ENCODE measurements around the gene ABCC9.

ABCC9 gene

GRCh38 chr12:21882635-21883034 is 58.6 kb downstream of the ABCC9 start:
- Histone ChIP-seq H3K9ac (ENCODE audit: low read length) (no peak overlapping the region), H3K36me3 (ENCODE audit: low read length) (no peaks in the 10 kb centered on the region), H3K4me3 (ENCODE audit: insufficient read depth, low read length, poor library complexity, severe bottlenecking) (no peak overlapping the region), H3F3A (ENCODE audit: insufficient read depth) (no peaks in the 10 kb centered on the region), H2AFZ (ENCODE audit: low read depth, low read length, severe bottlenecking) (no peak overlapping the region), H3K9me2 (replicated peaks; ENCODE audit: insufficient read depth, low read length) (no peaks in the 10 kb centered on the region), H3K4me2 (ENCODE audit: low read depth, low read length, poor library complexity, severe bottlenecking) (no peak overlapping the region), H3K27me3 (ENCODE audit: low read length) (no peaks in the 10 kb centered on the region), H3K9me3 (ENCODE audit: insufficient read depth, low read length) (no peaks in the 10 kb centered on the region), H4K20me1 (ENCODE audit: low read depth, low read length) (no peaks in the 10 kb centered on the region), H3K79me2 (ENCODE audit: insufficient read depth, low read length) (no peaks in the 10 kb centered on the region), H3K27ac (ENCODE audit: low read depth, low read length) (no peak overlapping the region)
- TF ChIP-seq, protein P1, sequence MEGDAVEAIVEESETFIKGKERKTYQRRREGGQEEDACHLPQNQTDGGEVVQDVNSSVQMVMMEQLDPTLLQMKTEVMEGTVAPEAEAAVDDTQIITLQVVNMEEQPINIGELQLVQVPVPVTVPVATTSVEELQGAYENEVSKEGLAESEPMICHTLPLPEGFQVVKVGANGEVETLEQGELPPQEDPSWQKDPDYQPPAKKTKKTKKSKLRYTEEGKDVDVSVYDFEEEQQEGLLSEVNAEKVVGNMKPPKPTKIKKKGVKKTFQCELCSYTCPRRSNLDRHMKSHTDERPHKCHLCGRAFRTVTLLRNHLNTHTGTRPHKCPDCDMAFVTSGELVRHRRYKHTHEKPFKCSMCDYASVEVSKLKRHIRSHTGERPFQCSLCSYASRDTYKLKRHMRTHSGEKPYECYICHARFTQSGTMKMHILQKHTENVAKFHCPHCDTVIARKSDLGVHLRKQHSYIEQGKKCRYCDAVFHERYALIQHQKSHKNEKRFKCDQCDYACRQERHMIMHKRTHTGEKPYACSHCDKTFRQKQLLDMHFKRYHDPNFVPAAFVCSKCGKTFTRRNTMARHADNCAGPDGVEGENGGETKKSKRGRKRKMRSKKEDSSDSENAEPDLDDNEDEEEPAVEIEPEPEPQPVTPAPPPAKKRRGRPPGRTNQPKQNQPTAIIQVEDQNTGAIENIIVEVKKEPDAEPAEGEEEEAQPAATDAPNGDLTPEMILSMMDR (IDR thresholded peaks at IDR 0.05; ENCODE audit: insufficient read depth, low read length, poor library complexity, severe bottlenecking) = no peak
- TF ChIP-seq EZH2phosphoT487 (conservative IDR thresholded peaks at IDR 0.05; ENCODE audit: low read length) = no peak

DNA sequence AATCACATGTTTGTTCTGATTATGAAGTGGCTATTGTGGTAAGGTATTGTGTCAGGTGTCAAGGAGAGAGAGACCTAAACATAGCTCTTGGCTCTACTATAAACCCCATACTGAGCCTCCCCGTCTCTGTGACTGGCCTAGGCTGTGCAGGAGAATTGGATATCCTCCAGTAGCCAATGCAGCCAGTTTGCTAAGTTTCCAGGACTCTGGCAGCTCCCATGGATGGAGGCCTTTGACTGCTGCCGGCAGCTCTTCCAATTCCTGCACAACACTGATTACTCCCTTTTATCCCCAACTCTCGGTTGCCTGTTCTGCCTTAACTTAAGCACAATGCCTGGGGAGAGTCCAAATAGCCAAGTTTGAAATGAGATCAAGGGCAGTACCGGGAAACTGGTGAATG is 59.3 kb downstream of the ABCC9 start:
- H3K4me3 ChIP-seq (ENCODE audit: insufficient read depth, low read length, poor library complexity, severe bottlenecking) = no peak overlapping the region
- H4K20me1 ChIP-seq (ENCODE audit: low read depth, low read length) = no peaks in the 10 kb centered on the region
- no peaks in the 10 kb centered on the region for H3K36me3 ChIP-seq (ENCODE audit: low read length)
- no peak overlapping the region for H3K4me2 ChIP-seq (ENCODE audit: low read depth, low read length, poor library complexity, severe bottlenecking)
- no peaks in the 10 kb centered on the region for H3K79me2 ChIP-seq (ENCODE audit: insufficient read depth, low read length)
- no peaks in the 10 kb centered on the region for H3K27me3 ChIP-seq (ENCODE audit: low read length)
- H3K9me2 ChIP-seq (replicated peaks; ENCODE audit: insufficient read depth, low read length) = no peaks in the 10 kb centered on the region
- H3K9ac ChIP-seq (ENCODE audit: low read length) = no peak overlapping the region
- H3K27ac ChIP-seq (ENCODE audit: low read depth, low read length) = no peak overlapping the region
- no peaks in the 10 kb centered on the region for H3F3A ChIP-seq (ENCODE audit: insufficient read depth)
- no peak overlapping the region for H2AFZ ChIP-seq (ENCODE audit: low read depth, low read length, severe bottlenecking)
- no peaks in the 10 kb centered on the region for H3K9me3 ChIP-seq (ENCODE audit: insufficient read depth, low read length)
- TF ChIP-seq EZH2phosphoT487 (conservative IDR thresholded peaks at IDR 0.05; ENCODE audit: low read length) = no peak
- TF ChIP-seq, protein P1 (IDR thresholded peaks at IDR 0.05; ENCODE audit: insufficient read depth, low read length, poor library complexity, severe bottlenecking) = no peak

- Histone ChIP-seq H3K9me3 (ENCODE audit: insufficient read depth, low read length) (no peaks in the 10 kb centered on the region), H3K36me3 (ENCODE audit: low read length) (no peaks in the 10 kb centered on the region), H3K4me2 (ENCODE audit: low read depth, low read length, poor library complexity, severe bottlenecking) (no peak overlapping the region), H3K4me3 (ENCODE audit: insufficient read depth, low read length, poor library complexity, severe bottlenecking) (no peak overlapping the region), H3K27ac (ENCODE audit: low read depth, low read length) (no peak overlapping the region), H3K27me3 (ENCODE audit: low read length) (no peaks in the 10 kb centered on the region), H4K20me1 (ENCODE audit: low read depth, low read length) (no peaks in the 10 kb centered on the region), H3K9ac (ENCODE audit: low read length) (no peak overlapping the region), H2AFZ (ENCODE audit: low read depth, low read length, severe bottlenecking) (no peak overlapping the region), H3F3A (ENCODE audit: insufficient read depth) (no peaks in the 10 kb centered on the region), H3K79me2 (ENCODE audit: insufficient read depth, low read length) (no peaks in the 10 kb centered on the region), H3K9me2 (replicated peaks; ENCODE audit: insufficient read depth, low read length) (no peaks in the 10 kb centered on the region)
- TF ChIP-seq, protein P1 (IDR thresholded peaks at IDR 0.05; ENCODE audit: insufficient read depth, low read length, poor library complexity, severe bottlenecking) = no peak
- no peak for TF ChIP-seq EZH2phosphoT487 (conservative IDR thresholded peaks at IDR 0.05; ENCODE audit: low read length)
Measured at GRCh38 chr12:21879312-21879711, 61.9 kb downstream of the ABCC9 start.

All from SU-DHL-6 (cell line).